HepG2 (cell line): ENCODE data around the gene ZNF223. TPM values are rescaled to one million over a fixed set of nuclear protein-coding genes. Genes with fewer than 3 reads are reported as not detected.

Source experiments
- DRAP1 ChIP-seq: IDR thresholded peaks from 2 replicates; pipeline ENCODE4 v1.6.1; 2016; ENCODE audit warnings: missing genetic modification reagents, missing compliant biosample characterization
- ETV5 ChIP-seq: IDR thresholded peaks from 2 replicates; pipeline ENCODE4 v1.6.1; 2018; ENCODE audit warnings: missing biosample characterization, missing genetic modification reagents, inconsistent platforms, borderline replicate concordance
- GFI1 ChIP-seq: sonication (generic); formaldehyde crosslinking; IDR thresholded peaks from 2 replicates; pipeline ENCODE4 v1.5.0; 2020; ENCODE audit warnings: missing genetic modification reagents, mild to moderate bottlenecking, borderline replicate concordance
- GMEB1 ChIP-seq: sonication (generic); formaldehyde crosslinking; IDR thresholded peaks from 2 replicates; pipeline ENCODE4 v1.5.1; 2020; ENCODE audit warnings: missing genetic modification reagents, mild to moderate bottlenecking, borderline replicate concordance
- HMG20B ChIP-seq: conservative IDR thresholded peaks from 2 replicates; pipeline ENCODE4 v1.6.1; 2016; ENCODE audit warnings: missing genetic modification reagents, missing compliant biosample characterization
- HNF4A ChIP-seq: sonication (generic); formaldehyde crosslinking; IDR thresholded peaks from 2 replicates; pipeline ENCODE4 v1.4.0; 2020; ENCODE audit warnings: missing genetic modification reagents
- RELA ChIP-seq: sonication (generic); formaldehyde crosslinking; IDR thresholded peaks from 2 replicates; pipeline ENCODE4 v1.4.0; 2020; ENCODE audit warnings: missing genetic modification reagents
- SAP130 ChIP-seq: IDR thresholded peaks from 2 replicates; pipeline ENCODE4 v1.6.1; 2016; ENCODE audit warnings: low read depth
- SRSF1 ChIP-seq: fragments of 200-400 bp; formaldehyde crosslinking; optimal IDR thresholded peaks from 2 replicates; pipeline ENCODE3; 2017; ENCODE audit warnings: mild to moderate bottlenecking, low read depth, low read length, moderate library complexity
- TMF1 ChIP-seq: sonication (generic); formaldehyde crosslinking; IDR thresholded peaks from 2 replicates; pipeline ENCODE4 v1.8.1; 2022; ENCODE audit warnings: low read depth, missing genetic modification reagents
- TOPORS ChIP-seq: sonication (generic); formaldehyde crosslinking; IDR thresholded peaks from 2 replicates; pipeline ENCODE4 v1.8.0; 2023; ENCODE audit warnings: mild to moderate bottlenecking, missing genetic modification reagents
- ZFP82 ChIP-seq: sonication (generic); formaldehyde crosslinking; IDR thresholded peaks from 2 replicates; pipeline ENCODE4 v1.5.1; 2020; ENCODE audit warnings: mild to moderate bottlenecking, missing genetic modification reagents, borderline replicate concordance
- ZFP90 ChIP-seq: sonication (generic); formaldehyde crosslinking; IDR thresholded peaks from 2 replicates; pipeline ENCODE4 v1.8.0; 2022; ENCODE audit warnings: missing genetic modification reagents, mild to moderate bottlenecking, inconsistent platforms, borderline replicate concordance
- ZNF143 ChIP-seq: sonication (generic); formaldehyde crosslinking; IDR thresholded peaks from 2 replicates; pipeline ENCODE4 v1.4.0; 2020; ENCODE audit warnings: missing genetic modification reagents
- ZNF430 ChIP-seq: sonication (generic); formaldehyde crosslinking; IDR thresholded peaks from 2 replicates; pipeline ENCODE4 v1.9.0; 2021; ENCODE audit warnings: mild to moderate bottlenecking, missing genetic modification reagents
- ZNF460 ChIP-seq: sonication (generic); formaldehyde crosslinking; IDR thresholded peaks from 2 replicates; pipeline ENCODE4 v1.5.1; 2020; ENCODE audit warnings: missing genetic modification reagents, mild to moderate bottlenecking, borderline replicate concordance
- ZNF614 ChIP-seq: IDR thresholded peaks from 2 replicates; pipeline ENCODE4 v1.6.1; 2018; ENCODE audit warnings: missing biosample characterization, missing genetic modification reagents, inconsistent platforms, borderline replicate concordance
- ZNF7 ChIP-seq: IDR thresholded peaks from 2 replicates; pipeline ENCODE4 v1.6.1; 2016; ENCODE audit warnings: missing biosample characterization, missing genetic modification reagents
- polyA plus RNA-seq, 8 experiments: library from polyadenylated mRNA; depleted of rRNA in 3 of 8; stranded (reverse) in 7 of 8; unstranded in 1 of 8; fragments of >200 nt; fragmentation: Illumina TruSeq in 4 of 8; extraction: Trizol in 4 of 8; gene quantifications; 2 replicates each; pipeline versions ENCODE4 v1.2.1 to v1.2.3, GENCODE V29; 2011 to 2016; ENCODE audit warnings: low read depth in 4 of 8, missing spikeins in 1 of 8, mixed read lengths in 1 of 8; ENCODE audit not compliant: insufficient read depth in 1 of 8
- total RNA-seq, 5 experiments: library from RNA; depleted of rRNA; stranded (reverse); fragments of >200 nt; fragmentation: Illumina TruSeq; extraction: Trizol; gene quantifications; 2 replicates each; pipeline ENCODE4 v1.2.3, GENCODE V29; 2016; ENCODE audit warnings: low read depth in 1 of 5
- TF ChIP-seq, protein P1 (sequence below): sonication (generic); formaldehyde crosslinking; IDR thresholded peaks from 2 replicates; pipeline ENCODE4 v1.8.1; 2022; ENCODE audit warnings: mild to moderate bottlenecking, missing genetic modification reagents
- TF ChIP-seq, protein P2 (sequence below), 2 experiments: IDR thresholded peaks; 2 replicates each; pipeline ENCODE4 v1.6.1; 2011 to 2012; ENCODE audit warnings: low read length in 2 of 2, borderline replicate concordance in 1 of 2, low read depth in 1 of 2, mild to moderate bottlenecking in 1 of 2, moderate library complexity in 1 of 2
- TF ChIP-seq, protein P3 (sequence below): IDR thresholded peaks from 2 replicates; pipeline ENCODE4 v1.6.1; 2016; ENCODE audit warnings: low read depth

Gene ZNF223
- total and polyA plus RNA-seq, 2 of the 13 experiments (the other 11 are each of a cell fraction or from before 2014, with no cell fraction given) = 2.0 to 4.8 TPM

DNA sequence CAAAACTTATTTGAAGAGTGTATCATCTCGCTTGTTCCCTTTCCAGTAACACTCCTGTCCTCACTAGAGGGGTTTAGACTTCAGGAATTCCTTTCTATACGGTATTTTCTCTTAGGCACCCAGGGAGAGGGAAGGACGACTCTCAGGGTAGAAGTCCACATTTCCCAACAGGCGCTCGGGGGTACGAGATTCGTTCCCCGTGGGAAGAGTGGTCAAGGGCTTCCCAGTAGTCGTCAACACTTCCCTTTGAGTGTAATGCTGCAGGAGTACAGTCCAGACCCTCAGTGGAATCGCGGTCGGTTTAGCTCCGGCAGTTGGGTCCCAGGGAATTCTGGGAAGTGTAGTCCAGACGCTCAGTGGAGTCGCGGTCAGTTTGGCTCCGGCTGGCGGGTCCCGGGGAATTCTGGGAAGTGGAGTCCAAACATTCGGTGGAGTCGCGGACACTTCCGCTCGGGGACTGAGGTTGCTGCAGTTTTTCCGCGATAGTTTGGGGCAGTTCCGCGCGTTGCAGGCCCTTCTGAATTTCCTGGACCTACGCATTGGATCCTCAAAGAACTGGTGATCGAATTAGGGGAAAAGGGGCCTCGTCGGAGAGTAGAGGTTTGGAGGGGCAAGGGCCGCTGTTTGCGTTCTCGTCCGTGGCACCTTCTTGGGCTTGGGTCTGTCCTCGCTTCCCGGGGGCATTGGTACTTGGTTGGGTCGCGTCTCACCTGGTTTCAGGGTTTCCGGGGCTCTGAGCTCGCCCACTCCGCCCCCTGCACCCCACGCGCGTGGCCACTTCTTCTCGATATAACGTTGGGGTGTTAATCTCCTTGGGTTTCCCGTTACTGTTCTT is 42.3 kb downstream of the ZNF223 start, which contains the start of gene ZNF224 (continued):
- TF ChIP-seq RELA (no peak), GMEB1 (peak; percentile 81; the same call in 1 of the 2 replicates), ZFP82 (CRISPR knock-in tag) (peak; percentile 31; the same call in 1 of the 2 replicates), DRAP1 (peak; percentile 72), TMF1 (CRISPR knock-in tag) (0 out of 2 replicates have a peak, but pooled peaks have one; percentile 40), HMG20B (CRISPR knock-in tag) (no peak), TOPORS (peak; percentile 58; the same call in 1 of the 2 replicates), HNF4A (peak; percentile 70), ZNF7 (CRISPR knock-in tag) (no peak), ZNF143 (peak; percentile 96), ZNF430 (CRISPR knock-in tag) (peak; percentile 69; the same call in 1 of the 2 replicates), SAP130 (peak; percentile 88), ETV5 (peak; percentile 59), ZFP90 (peak; percentile 91), ZNF460 (no peak), ZNF614 (CRISPR knock-in tag) (no peak), SRSF1 (no peak), GFI1 (no peak)
- TF ChIP-seq, protein P1, sequence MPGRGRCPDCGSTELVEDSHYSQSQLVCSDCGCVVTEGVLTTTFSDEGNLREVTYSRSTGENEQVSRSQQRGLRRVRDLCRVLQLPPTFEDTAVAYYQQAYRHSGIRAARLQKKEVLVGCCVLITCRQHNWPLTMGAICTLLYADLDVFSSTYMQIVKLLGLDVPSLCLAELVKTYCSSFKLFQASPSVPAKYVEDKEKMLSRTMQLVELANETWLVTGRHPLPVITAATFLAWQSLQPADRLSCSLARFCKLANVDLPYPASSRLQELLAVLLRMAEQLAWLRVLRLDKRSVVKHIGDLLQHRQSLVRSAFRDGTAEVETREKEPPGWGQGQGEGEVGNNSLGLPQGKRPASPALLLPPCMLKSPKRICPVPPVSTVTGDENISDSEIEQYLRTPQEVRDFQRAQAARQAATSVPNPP = 0 out of 2 replicates have a peak, but pooled peaks have one; percentile 29
- TF ChIP-seq, protein P2, sequence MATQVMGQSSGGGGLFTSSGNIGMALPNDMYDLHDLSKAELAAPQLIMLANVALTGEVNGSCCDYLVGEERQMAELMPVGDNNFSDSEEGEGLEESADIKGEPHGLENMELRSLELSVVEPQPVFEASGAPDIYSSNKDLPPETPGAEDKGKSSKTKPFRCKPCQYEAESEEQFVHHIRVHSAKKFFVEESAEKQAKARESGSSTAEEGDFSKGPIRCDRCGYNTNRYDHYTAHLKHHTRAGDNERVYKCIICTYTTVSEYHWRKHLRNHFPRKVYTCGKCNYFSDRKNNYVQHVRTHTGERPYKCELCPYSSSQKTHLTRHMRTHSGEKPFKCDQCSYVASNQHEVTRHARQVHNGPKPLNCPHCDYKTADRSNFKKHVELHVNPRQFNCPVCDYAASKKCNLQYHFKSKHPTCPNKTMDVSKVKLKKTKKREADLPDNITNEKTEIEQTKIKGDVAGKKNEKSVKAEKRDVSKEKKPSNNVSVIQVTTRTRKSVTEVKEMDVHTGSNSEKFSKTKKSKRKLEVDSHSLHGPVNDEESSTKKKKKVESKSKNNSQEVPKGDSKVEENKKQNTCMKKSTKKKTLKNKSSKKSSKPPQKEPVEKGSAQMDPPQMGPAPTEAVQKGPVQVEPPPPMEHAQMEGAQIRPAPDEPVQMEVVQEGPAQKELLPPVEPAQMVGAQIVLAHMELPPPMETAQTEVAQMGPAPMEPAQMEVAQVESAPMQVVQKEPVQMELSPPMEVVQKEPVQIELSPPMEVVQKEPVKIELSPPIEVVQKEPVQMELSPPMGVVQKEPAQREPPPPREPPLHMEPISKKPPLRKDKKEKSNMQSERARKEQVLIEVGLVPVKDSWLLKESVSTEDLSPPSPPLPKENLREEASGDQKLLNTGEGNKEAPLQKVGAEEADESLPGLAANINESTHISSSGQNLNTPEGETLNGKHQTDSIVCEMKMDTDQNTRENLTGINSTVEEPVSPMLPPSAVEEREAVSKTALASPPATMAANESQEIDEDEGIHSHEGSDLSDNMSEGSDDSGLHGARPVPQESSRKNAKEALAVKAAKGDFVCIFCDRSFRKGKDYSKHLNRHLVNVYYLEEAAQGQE (IDR thresholded peaks at IDR 0.05; ENCODE audit: borderline replicate concordance in 1 of 2, low read depth in 1 of 2, low read length in 2 of 2) = 0 out of 4 replicates have a peak, but pooled peaks of 1 of the 2 experiments have one; percentile 27
- TF ChIP-seq, protein P3, sequence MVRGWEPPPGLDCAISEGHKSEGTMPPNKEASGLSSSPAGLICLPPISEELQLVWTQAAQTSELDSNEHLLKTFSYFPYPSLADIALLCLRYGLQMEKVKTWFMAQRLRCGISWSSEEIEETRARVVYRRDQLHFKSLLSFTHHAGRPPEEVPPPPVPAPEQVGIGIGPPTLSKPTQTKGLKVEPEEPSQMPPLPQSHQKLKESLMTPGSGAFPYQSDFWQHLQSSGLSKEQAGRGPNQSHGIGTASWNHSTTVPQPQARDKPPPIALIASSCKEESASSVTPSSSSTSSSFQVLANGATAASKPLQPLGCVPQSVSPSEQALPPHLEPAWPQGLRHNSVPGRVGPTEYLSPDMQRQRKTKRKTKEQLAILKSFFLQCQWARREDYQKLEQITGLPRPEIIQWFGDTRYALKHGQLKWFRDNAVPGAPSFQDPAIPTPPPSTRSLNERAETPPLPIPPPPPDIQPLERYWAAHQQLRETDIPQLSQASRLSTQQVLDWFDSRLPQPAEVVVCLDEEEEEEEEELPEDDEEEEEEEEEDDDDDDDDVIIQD (CRISPR knock-in tag) = no peak
